ENCODE measurements around the gene SHH.
"Not testable (repeated sequence)": the region's sequence is repeated elsewhere in the genome, so short reads cannot be mapped to it uniquely, and the experiment has no call there.

Gene SHH

GRCh38 chr7:155842496-155843265, 30.4 kb upstream of the SHH start:
- no peak for FAIRE-seq

GRCh38 chr7:155840909-155841308, 28.6 kb upstream of the SHH start:
- no peak for FAIRE-seq

GRCh38 chr7:155840262-155840885, 28.1 kb upstream of the SHH start:
- FAIRE-seq, result no peak

GRCh38 chr7:155839461-155839860, 27.2 kb upstream of the SHH start:
- FAIRE-seq, result no peak

- FAIRE-seq, result not testable (repeated sequence)
Observed at GRCh38 chr7:155838312-155838711, 26.0 kb upstream of the SHH start.

- FAIRE-seq, result no peak
Observed at GRCh38 chr7:155837126-155837479, 24.8 kb upstream of the SHH start.

GRCh38 chr7:155836216-155837125, 24.2 kb upstream of the SHH start:
- no peak for FAIRE-seq

GRCh38 chr7:155835446-155836215, 23.4 kb upstream of the SHH start:
- no peak for FAIRE-seq

- no peak for FAIRE-seq
Observed at GRCh38 chr7:155834486-155835048, 22.3 kb upstream of the SHH start.

GRCh38 chr7:155833651-155834050, 21.4 kb upstream of the SHH start:
- FAIRE-seq, result no peak

- FAIRE-seq, result no peak
Observed at GRCh38 chr7:155832581-155832981, 20.3 kb upstream of the SHH start.

GRCh38 chr7:155831807-155832524, 19.7 kb upstream of the SHH start:
- FAIRE-seq, result no peak

- no peak for FAIRE-seq
Observed at GRCh38 chr7:155830961-155831806, 18.9 kb upstream of the SHH start.

GRCh38 chr7:155829796-155830470, 17.7 kb upstream of the SHH start:
- no peak for FAIRE-seq

- no peak for FAIRE-seq
Observed at GRCh38 chr7:155825336-155825735, 13.1 kb upstream of the SHH start.

- no peak for FAIRE-seq
Observed at GRCh38 chr7:155824227-155824886, 12.1 kb upstream of the SHH start.

GRCh38 chr7:155821851-155822250, 9.6 kb upstream of the SHH start:
- FAIRE-seq, result no peak

GRCh38 chr7:155820788-155821187, 8.5 kb upstream of the SHH start:
- no peak for FAIRE-seq

- FAIRE-seq, result no peak
Observed at GRCh38 chr7:155820246-155820645, 8.0 kb upstream of the SHH start.

- FAIRE-seq, result no peak
Observed at GRCh38 chr7:155819186-155819585, 6.9 kb upstream of the SHH start.

Data from TTC549 (cell line).